Measurements from ENCODE around the gene REV3L. TPM values are rescaled to one million over a fixed set of nuclear protein-coding genes. Genes with fewer than 3 reads are reported as not detected.

The REV3L gene
- total and polyA plus RNA-seq, 2 donors (not counting 1 experiment from before 2014, with no cell fraction given): 42.9 to 127 TPM

DNA sequence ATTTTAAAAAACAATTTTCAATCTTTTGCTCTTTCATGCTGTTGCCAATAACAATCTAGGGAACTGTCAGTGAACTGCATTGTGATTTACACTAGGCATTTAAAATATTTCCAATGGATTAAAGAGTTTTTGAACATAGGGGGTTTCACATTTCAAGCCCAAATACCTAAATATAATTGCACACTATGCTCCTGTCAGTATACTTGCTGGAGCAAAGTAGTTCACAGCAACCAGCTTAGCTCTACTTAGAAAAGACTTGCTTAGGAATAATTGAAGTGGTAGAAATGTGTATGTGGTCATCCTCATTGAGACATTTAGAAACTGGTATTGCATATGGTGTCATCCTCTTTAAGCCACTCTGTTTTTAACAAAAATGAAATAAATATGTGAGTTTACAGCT, 41.7 kb upstream of the REV3L start:
- Histone ChIP-seq H3K27ac (ENCODE audit: insufficient read depth, low read length) (no peak overlapping the region), H3K79me2 (ENCODE audit: control insufficient read depth, insufficient read depth, low read length) (no peaks in the 10 kb centered on the region), H3K27me3 (ENCODE audit: control insufficient read depth, insufficient read depth, low read length) (no peaks in the 10 kb centered on the region), H3K9me3 (ENCODE audit: control insufficient read depth, insufficient read depth, low read depth, low read length) (no peaks in the 10 kb centered on the region), H4K20me1 (ENCODE audit: control insufficient read depth, extremely low read depth, insufficient read depth, low read length) (no peaks in the 10 kb centered on the region), H3K4me3 (replicated peaks in 1 of 4; ENCODE audit: control extremely low read depth in 1 of 4, insufficient read depth in 1 of 4, low read depth in 3 of 4, low read length in 4 of 4) (no peak overlapping the region), H2AFZ (ENCODE audit: low read length) (no peak overlapping the region), H3K4me2 (ENCODE audit: extremely low read depth, insufficient read depth, low read length) (no peak overlapping the region), H3K4me1 (ENCODE audit: control insufficient read depth, extremely low read depth, insufficient read depth, low read length) (no peaks in the 10 kb centered on the region), H3K36me3 (ENCODE audit: control insufficient read depth, insufficient read depth, low read length) (no peaks in the 10 kb centered on the region), H3K9ac (ENCODE audit: insufficient read depth, low read length) (no peak overlapping the region)
- no peak for TF ChIP-seq EZH2 (IDR thresholded peaks at IDR 0.05; ENCODE audit: low read length, missing control alignments)
- TF ChIP-seq, protein P1, sequence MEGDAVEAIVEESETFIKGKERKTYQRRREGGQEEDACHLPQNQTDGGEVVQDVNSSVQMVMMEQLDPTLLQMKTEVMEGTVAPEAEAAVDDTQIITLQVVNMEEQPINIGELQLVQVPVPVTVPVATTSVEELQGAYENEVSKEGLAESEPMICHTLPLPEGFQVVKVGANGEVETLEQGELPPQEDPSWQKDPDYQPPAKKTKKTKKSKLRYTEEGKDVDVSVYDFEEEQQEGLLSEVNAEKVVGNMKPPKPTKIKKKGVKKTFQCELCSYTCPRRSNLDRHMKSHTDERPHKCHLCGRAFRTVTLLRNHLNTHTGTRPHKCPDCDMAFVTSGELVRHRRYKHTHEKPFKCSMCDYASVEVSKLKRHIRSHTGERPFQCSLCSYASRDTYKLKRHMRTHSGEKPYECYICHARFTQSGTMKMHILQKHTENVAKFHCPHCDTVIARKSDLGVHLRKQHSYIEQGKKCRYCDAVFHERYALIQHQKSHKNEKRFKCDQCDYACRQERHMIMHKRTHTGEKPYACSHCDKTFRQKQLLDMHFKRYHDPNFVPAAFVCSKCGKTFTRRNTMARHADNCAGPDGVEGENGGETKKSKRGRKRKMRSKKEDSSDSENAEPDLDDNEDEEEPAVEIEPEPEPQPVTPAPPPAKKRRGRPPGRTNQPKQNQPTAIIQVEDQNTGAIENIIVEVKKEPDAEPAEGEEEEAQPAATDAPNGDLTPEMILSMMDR (conservative IDR thresholded peaks at IDR 0.05 in 1 of 2, IDR thresholded peaks at IDR 0.05 in 1 of 2; ENCODE audit: low read depth in 1 of 2, low read length in 2 of 2): no peak
- no peak for DNase-seq (ENCODE audit: low read depth in 2 of 2)

DNA sequence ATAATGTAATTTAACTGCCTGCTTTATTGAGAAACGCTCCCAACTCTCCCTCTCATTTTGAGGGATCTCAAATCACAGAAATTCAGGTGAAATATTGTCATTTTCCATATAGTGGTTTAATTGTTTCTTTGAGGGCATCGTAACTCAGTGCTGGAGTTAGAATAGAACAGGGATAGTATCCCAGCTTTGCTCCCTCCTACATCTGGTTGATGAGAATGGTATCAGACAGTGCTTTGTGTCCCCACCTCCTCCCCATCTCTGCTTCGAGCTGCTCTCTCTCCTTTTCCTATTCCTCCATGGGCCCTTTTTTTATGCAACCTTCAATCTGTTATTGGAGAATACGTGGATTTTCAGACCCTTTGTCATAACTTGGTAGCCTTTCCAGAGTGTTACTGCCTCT, 41.2 kb upstream of the REV3L start:
- H3K4me1 ChIP-seq (ENCODE audit: control insufficient read depth, extremely low read depth, insufficient read depth, low read length): no peaks in the 10 kb centered on the region
- H3K79me2 ChIP-seq (ENCODE audit: control insufficient read depth, insufficient read depth, low read length): no peaks in the 10 kb centered on the region
- no peaks in the 10 kb centered on the region for H3K36me3 ChIP-seq (ENCODE audit: control insufficient read depth, insufficient read depth, low read length)
- H3K9ac ChIP-seq (ENCODE audit: insufficient read depth, low read length): no peak overlapping the region
- no peaks in the 10 kb centered on the region for H3K9me3 ChIP-seq (ENCODE audit: control insufficient read depth, insufficient read depth, low read depth, low read length)
- H3K27ac ChIP-seq (ENCODE audit: insufficient read depth, low read length): no peak overlapping the region
- no peak overlapping the region for H3K4me2 ChIP-seq (ENCODE audit: extremely low read depth, insufficient read depth, low read length)
- H3K4me3 ChIP-seq (replicated peaks in 1 of 4; ENCODE audit: control extremely low read depth in 1 of 4, insufficient read depth in 1 of 4, low read depth in 3 of 4, low read length in 4 of 4): no peak overlapping the region
- no peaks in the 10 kb centered on the region for H3K27me3 ChIP-seq (ENCODE audit: control insufficient read depth, insufficient read depth, low read length)
- no peak for DNase-seq (ENCODE audit: low read depth in 2 of 2)
- no peak overlapping the region for H2AFZ ChIP-seq (ENCODE audit: low read length)
- TF ChIP-seq, protein P1 (conservative IDR thresholded peaks at IDR 0.05 in 1 of 2, IDR thresholded peaks at IDR 0.05 in 1 of 2; ENCODE audit: low read depth in 1 of 2, low read length in 2 of 2): no peak
- no peak for TF ChIP-seq EZH2 (IDR thresholded peaks at IDR 0.05; ENCODE audit: low read length, missing control alignments)
- no peaks in the 10 kb centered on the region for H4K20me1 ChIP-seq (ENCODE audit: control insufficient read depth, extremely low read depth, insufficient read depth, low read length)

DNA sequence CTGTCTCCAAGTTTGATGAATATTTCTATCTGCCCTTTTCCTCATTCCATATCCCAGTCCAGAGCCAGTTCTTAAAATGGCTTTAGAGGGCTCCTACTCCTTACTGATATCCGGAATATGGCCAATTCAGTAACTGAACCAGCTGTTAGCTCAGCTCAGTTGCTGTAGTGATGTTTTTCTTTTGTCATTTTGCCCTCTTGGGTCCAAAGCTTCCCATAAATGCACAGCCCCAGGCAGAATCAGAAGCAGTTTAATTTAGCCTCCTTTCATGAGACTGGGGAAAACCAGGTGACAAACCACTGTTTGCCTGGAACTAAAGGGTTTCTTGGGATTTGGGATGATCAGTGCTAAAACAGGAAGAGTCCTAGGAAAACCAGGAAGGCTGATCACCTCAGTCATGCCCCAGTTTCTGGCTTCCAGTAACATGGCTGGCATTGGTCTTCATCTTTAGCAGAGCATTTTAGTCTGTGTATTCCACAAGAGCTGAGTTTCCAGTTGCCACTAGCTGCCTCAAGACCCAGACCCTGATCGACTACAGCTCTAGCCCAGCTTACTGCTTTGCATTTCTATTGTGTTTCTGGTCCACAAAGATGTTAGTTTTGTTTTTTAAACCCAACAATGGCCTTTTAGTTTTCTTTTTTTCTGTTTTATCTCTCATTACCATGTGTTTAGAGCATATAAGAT, 40.6 kb upstream of the REV3L start:
- no peak for DNase-seq (ENCODE audit: low read depth in 2 of 2)
- no peak for TF ChIP-seq EZH2 (IDR thresholded peaks at IDR 0.05; ENCODE audit: low read length, missing control alignments)
- TF ChIP-seq, protein P1 (conservative IDR thresholded peaks at IDR 0.05 in 1 of 2, IDR thresholded peaks at IDR 0.05 in 1 of 2; ENCODE audit: low read depth in 1 of 2, low read length in 2 of 2): no peak
- no peak overlapping the region for H3K9ac ChIP-seq (ENCODE audit: insufficient read depth, low read length)
- no peaks in the 10 kb centered on the region for H4K20me1 ChIP-seq (ENCODE audit: control insufficient read depth, extremely low read depth, insufficient read depth, low read length)
- no peaks in the 10 kb centered on the region for H3K4me1 ChIP-seq (ENCODE audit: control insufficient read depth, extremely low read depth, insufficient read depth, low read length)
- H3K79me2 ChIP-seq (ENCODE audit: control insufficient read depth, insufficient read depth, low read length): no peaks in the 10 kb centered on the region
- H3K36me3 ChIP-seq (ENCODE audit: control insufficient read depth, insufficient read depth, low read length): no peaks in the 10 kb centered on the region
- H2AFZ ChIP-seq (ENCODE audit: low read length): no peak overlapping the region
- no peak overlapping the region for H3K4me3 ChIP-seq (replicated peaks in 1 of 4; ENCODE audit: control extremely low read depth in 1 of 4, insufficient read depth in 1 of 4, low read depth in 3 of 4, low read length in 4 of 4)
- H3K27ac ChIP-seq (ENCODE audit: insufficient read depth, low read length): no peak overlapping the region
- no peaks in the 10 kb centered on the region for H3K9me3 ChIP-seq (ENCODE audit: control insufficient read depth, insufficient read depth, low read depth, low read length)
- H3K27me3 ChIP-seq (ENCODE audit: control insufficient read depth, insufficient read depth, low read length): no peaks in the 10 kb centered on the region
- H3K4me2 ChIP-seq (ENCODE audit: extremely low read depth, insufficient read depth, low read length): no peak overlapping the region

Measured in fibroblast of lung (primary cell).